Epithelial cell of proximal tubule (primary cell): Measurements from ENCODE around the gene CD70. TPM values are rescaled to one million over a fixed set of nuclear protein-coding genes. Genes with fewer than 3 reads are reported as not detected.
A peak's percentile ranks its signal among the peaks of the same experiment; 100 is the strongest.
"Not testable (repeated sequence)": the region's sequence is repeated elsewhere in the genome, so short reads cannot be mapped to it uniquely, and the experiment has no call there.

Source experiments
- DNase-seq: peaks from one replicate; pipeline ENCODE4 v3.0.0-alpha.2; 2011; ENCODE audit warnings: low read depth
- H3K4me3 ChIP-seq: 2 replicates; pipeline ENCODE4 v1.5.1; 2011; ENCODE audit warnings: low read depth, mild to moderate bottlenecking, low read length
- total RNA-seq: library from RNA; depleted of rRNA; stranded (reverse); fragments of >200 nt; gene quantifications from 2 replicates; pipeline ENCODE4 v1.2.3, GENCODE V29; 2015
- TF ChIP-seq, protein P1 (sequence below): conservative IDR thresholded peaks from 2 replicates; pipeline ENCODE4 v1.5.1; 2012; ENCODE audit warnings: low read depth, mild to moderate bottlenecking, low read length

The CD70 gene
- total RNA-seq, 1 donor from 2014 or later, result 6.8 TPM

- no peak for DNase-seq
- no peak overlapping the region for H3K4me3 ChIP-seq
- TF ChIP-seq, protein P1, sequence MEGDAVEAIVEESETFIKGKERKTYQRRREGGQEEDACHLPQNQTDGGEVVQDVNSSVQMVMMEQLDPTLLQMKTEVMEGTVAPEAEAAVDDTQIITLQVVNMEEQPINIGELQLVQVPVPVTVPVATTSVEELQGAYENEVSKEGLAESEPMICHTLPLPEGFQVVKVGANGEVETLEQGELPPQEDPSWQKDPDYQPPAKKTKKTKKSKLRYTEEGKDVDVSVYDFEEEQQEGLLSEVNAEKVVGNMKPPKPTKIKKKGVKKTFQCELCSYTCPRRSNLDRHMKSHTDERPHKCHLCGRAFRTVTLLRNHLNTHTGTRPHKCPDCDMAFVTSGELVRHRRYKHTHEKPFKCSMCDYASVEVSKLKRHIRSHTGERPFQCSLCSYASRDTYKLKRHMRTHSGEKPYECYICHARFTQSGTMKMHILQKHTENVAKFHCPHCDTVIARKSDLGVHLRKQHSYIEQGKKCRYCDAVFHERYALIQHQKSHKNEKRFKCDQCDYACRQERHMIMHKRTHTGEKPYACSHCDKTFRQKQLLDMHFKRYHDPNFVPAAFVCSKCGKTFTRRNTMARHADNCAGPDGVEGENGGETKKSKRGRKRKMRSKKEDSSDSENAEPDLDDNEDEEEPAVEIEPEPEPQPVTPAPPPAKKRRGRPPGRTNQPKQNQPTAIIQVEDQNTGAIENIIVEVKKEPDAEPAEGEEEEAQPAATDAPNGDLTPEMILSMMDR, result no peak
Measured at GRCh38 chr19:6570764-6571163, 20.2 kb downstream of the CD70 start.

DNA sequence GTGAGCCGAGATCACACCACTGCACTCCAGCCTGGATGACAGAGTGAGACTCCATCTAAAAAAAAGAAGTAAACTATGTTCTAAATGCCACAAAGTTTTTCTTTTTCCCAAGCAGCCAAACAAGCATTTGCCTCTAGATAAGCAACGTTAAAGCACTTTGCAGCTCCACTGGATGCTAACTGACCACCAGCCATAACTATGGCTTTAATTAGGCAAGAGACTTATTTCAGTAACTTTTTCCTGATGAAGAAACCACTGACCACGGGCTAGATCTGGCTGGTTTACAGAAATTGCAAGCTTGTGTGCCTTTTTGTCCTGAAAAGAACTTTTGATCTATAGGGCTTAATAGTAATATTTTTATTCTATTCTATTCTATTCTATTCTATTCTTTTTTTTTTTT lies 22.1 kb downstream of the CD70 start:
- DNase-seq, result no peak
- no peak overlapping the region for H3K4me3 ChIP-seq
- TF ChIP-seq, protein P1, result no peak

DNA sequence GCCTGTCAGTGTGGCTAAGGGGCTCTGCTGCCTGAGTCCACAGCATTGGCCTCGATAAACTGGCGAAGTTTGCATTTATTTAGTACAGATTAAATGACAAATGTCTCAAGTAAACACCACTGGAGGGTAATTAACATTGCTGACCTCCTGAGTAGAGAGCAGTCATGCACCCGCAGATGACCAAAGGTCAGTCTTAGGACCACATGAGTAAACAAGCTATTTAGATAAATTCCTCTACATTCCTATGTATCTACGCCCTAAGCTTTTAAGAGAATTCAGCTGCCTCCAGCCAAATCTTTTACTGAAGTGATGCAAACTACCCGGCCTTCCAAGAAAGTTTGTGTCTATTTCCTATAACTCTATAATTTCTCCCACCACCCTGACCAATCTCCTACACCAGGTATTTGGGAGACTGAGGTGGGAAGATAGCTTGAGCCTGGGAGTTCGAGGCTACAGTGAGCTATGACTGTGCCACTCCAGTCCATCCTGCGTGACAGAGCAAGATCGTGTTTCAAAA lies 22.9 kb downstream of the CD70 start:
- TF ChIP-seq, protein P1, result no peak
- no peak for DNase-seq
- no peak overlapping the region for H3K4me3 ChIP-seq

- DNase-seq, H3K4me3 ChIP-seq: not testable (repeated sequence)
Measured at GRCh38 chr19:6566727-6567126, 24.2 kb downstream of the CD70 start.

DNA sequence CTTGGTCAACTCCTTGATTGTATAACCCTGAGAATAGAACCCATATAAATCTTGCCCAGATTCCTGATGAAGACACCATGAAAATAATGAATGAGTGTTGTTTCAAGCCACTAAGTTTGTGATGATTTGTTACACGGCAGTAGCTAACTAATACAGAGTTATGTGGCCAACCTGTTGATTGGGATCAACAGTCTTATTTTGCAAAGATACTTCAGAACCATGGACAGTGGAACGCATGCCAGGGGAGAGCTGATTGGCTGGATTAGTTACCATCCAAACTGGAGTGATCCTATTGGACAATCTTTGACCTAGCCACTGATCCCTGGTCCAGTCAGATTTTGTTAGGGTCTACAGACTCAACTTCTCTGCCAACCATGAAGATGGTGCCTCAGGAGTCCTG lies 26.6 kb downstream of the CD70 start:
- TF ChIP-seq, protein P1, result no peak
- DNase-seq, result no peak
- H3K4me3 ChIP-seq, result no peak overlapping the region

- H3K4me3 ChIP-seq, DNase-seq: not testable (repeated sequence)
- TF ChIP-seq, protein P1, result peak; percentile 36
Measured at GRCh38 chr19:6562437-6562836, 28.5 kb downstream of the CD70 start.

DNA sequence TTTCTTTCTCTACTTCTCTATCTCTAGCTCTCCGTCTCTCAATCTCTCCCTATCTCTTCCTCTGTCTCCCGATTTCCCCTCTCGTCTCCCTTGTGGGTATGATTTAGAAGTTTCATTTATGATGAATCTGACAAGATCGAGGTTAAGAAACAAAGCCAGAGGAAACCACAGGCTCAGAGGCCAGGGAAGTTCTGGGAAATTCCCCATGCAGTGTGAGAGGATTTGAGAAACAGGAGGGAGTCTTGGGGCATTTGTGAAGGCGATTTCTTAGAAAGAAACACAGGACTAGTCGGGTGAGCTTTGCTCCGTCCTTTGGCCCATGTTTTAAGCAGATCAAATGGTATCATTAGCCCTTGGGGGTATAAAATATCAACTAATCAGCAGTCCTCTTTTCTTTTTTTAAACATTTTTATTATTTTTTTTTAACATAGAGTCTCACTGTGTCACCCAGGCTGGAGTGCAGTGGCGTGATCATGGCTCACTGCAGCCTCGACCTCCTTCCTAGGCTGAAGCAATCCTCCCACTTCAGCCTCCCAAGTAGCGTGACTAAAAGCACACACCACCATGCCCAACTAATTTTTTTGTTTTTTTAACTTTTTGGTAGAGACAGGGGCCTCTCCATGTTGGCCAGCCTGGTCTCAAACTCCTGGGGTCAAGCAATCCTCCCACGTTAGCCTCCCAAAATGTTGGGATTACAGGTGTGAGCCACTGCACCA lies 34.3 kb downstream of the CD70 start:
- DNase-seq, result no peak
- TF ChIP-seq, protein P1, result no peak
- H3K4me3 ChIP-seq, result no peak overlapping the region
